GM23338 (cell line): Measurements from ENCODE around the gene TMEM239. TPM values are rescaled to one million over a fixed set of nuclear protein-coding genes. Genes with fewer than 3 reads are reported as not detected.

Experiments used
- ATAC-seq: fragments of 200-7000 bp; cut with Tn5 transposase; 3 replicates; pipeline ENCODE4 v1.9.1; 2020
- DNase-seq: peaks from one replicate; pipeline ENCODE4 v3.0.0-alpha.2; 2015; ENCODE audit warnings: low spot score
- H2AFZ ChIP-seq: fragments of 200-600 bp; sonication (generic); 2 replicates; pipeline ENCODE4 v1.8.0; 2016; ENCODE audit warnings: antibody characterized with exemption, mild to moderate bottlenecking, moderate library complexity
- H3F3A ChIP-seq: fragments of 200-600 bp; sonication (generic); replicated peaks from 2 replicates; pipeline ENCODE4 v1.8.0; 2017; ENCODE audit warnings: antibody characterized with exemption, mixed run types, low read depth
- H3K27ac ChIP-seq: fragments of 200-600 bp; sonication (generic); 2 replicates; pipeline ENCODE4 v1.6.1; 2016; ENCODE audit warnings: low read depth
- H3K27me3 ChIP-seq: fragments of 200-600 bp; sonication (generic); 2 replicates; pipeline ENCODE4 v1.8.0; 2016; ENCODE audit warnings: mild to moderate bottlenecking, mixed run types, moderate library complexity; ENCODE audit not compliant: insufficient read depth
- H3K36me3 ChIP-seq: fragments of 200-600 bp; sonication (generic); 2 replicates; pipeline ENCODE4 v1.8.0; 2016; ENCODE audit warnings: mild to moderate bottlenecking; ENCODE audit not compliant: insufficient read depth
- H3K4me1 ChIP-seq: fragments of 200-600 bp; sonication (generic); 2 replicates; pipeline ENCODE4 v1.8.0; 2016; ENCODE audit warnings: mild to moderate bottlenecking, moderate library complexity; ENCODE audit not compliant: insufficient read depth
- H3K4me2 ChIP-seq: fragments of 200-600 bp; sonication (generic); 2 replicates; pipeline ENCODE4 v1.7.1; 2017; ENCODE audit warnings: mixed run types
- H3K4me3 ChIP-seq: fragments of 200-600 bp; sonication (generic); 2 replicates; pipeline ENCODE4 v1.6.1; 2016; ENCODE audit warnings: mixed run types
- H3K79me2 ChIP-seq: fragments of 200-600 bp; sonication (generic); replicated peaks from 2 replicates; pipeline ENCODE4 v1.8.0; 2017; ENCODE audit warnings: mild to moderate bottlenecking; ENCODE audit not compliant: insufficient read depth
- H3K9me2 ChIP-seq: fragments of 200-600 bp; sonication (generic); 2 replicates; pipeline ENCODE4 v1.8.0; 2017; ENCODE audit not compliant: insufficient read depth
- H4K20me1 ChIP-seq: fragments of 200-600 bp; sonication (generic); replicated peaks from 2 replicates; pipeline ENCODE4 v1.8.0; 2017; ENCODE audit warnings: mild to moderate bottlenecking; ENCODE audit not compliant: insufficient read depth
- H3K27ac Mint-ChIP-seq: 2 replicates; pipeline ENCODE4 v1.8.0; 2020; ENCODE audit warnings: inconsistent platforms, mild to moderate bottlenecking, moderate library complexity, mixed read lengths
- H3K27me3 Mint-ChIP-seq: 3 replicates; pipeline ENCODE4 v1.8.0; 2022; ENCODE audit warnings: low read depth, mild to moderate bottlenecking, moderate library complexity, mixed read lengths, inconsistent platforms; ENCODE audit not compliant: insufficient read depth, poor library complexity
- H3K36me3 Mint-ChIP-seq: 3 replicates; pipeline ENCODE4 v1.8.0; 2021; ENCODE audit warnings: low read depth, mild to moderate bottlenecking, inconsistent platforms, moderate library complexity, mixed read lengths
- H3K4me1 Mint-ChIP-seq: 3 replicates; pipeline ENCODE4 v1.8.0; 2020; ENCODE audit warnings: mild to moderate bottlenecking, inconsistent platforms, mixed read lengths
- H3K4me3 Mint-ChIP-seq: 3 replicates; pipeline ENCODE4 v1.8.0; 2021; ENCODE audit warnings: moderate library complexity, mild to moderate bottlenecking, inconsistent platforms, mixed read lengths
- H3K9me3 Mint-ChIP-seq: 3 replicates; pipeline ENCODE4 v1.8.0; 2020; ENCODE audit warnings: moderate library complexity, mild to moderate bottlenecking, inconsistent platforms, mixed read lengths
- CREB1 ChIP-seq: fragments of 250-450 bp; sonication (Bioruptor Pico); IDR thresholded peaks from 2 replicates; pipeline ENCODE4 v1.5.0; 2020; ENCODE audit warnings: low read depth, mild to moderate bottlenecking, moderate library complexity
- CTCF ChIP-seq, 2 experiments: fragments of 200-600 bp in 1 of 2; sonication (generic) in 1 of 2; conservative IDR thresholded peaks; 2 replicates each; pipeline versions ENCODE4 v1.5.1 to v1.6.1; 2016 to 2017; ENCODE audit warnings: antibody characterized with exemption in 2 of 2, low read depth in 2 of 2, mild to moderate bottlenecking in 2 of 2, moderate library complexity in 1 of 2
- EZH2 ChIP-seq: fragments of 200-600 bp; sonication (generic); IDR thresholded peaks from one replicate; pipeline ENCODE4 v1.8.0; 2017; ENCODE audit warnings: antibody characterized with exemption, mild to moderate bottlenecking, low read depth; ENCODE audit not compliant: unreplicated experiment
- EZH2phosphoT487 ChIP-seq: fragments of 200-600 bp; sonication (generic); IDR thresholded peaks from one replicate; pipeline ENCODE4 v1.8.1; 2018; ENCODE audit warnings: antibody characterized with exemption; ENCODE audit not compliant: unreplicated experiment
- JUNB ChIP-seq: IDR thresholded peaks from one replicate; pipeline ENCODE4 v1.6.1; 2016; ENCODE audit warnings: antibody characterized with exemption; ENCODE audit not compliant: unreplicated experiment
- NANOG ChIP-seq: IDR thresholded peaks from 2 replicates; pipeline ENCODE4 v1.6.1; 2016; ENCODE audit warnings: antibody characterized with exemption, borderline replicate concordance
- POLR2AphosphoS5 ChIP-seq: IDR thresholded peaks from 2 replicates; pipeline ENCODE4 v1.6.1; 2016; ENCODE audit warnings: antibody characterized with exemption, low read depth
- STAT1 ChIP-seq: IDR thresholded peaks from one replicate; pipeline ENCODE4 v1.6.1; 2016; ENCODE audit warnings: antibody characterized with exemption; ENCODE audit not compliant: unreplicated experiment
- ZNF114 ChIP-seq: fragments of 250-450 bp; sonication (Bioruptor Pico); IDR thresholded peaks from 2 replicates; pipeline ENCODE4 v1.5.0; 2020; ENCODE audit warnings: mild to moderate bottlenecking, moderate library complexity
- ZNF331 ChIP-seq: fragments of 250-450 bp; sonication (Bioruptor Pico); IDR thresholded peaks from 2 replicates; pipeline ENCODE4 v1.5.0; 2020; ENCODE audit warnings: low read depth, mild to moderate bottlenecking, moderate library complexity
- polyA plus RNA-seq: library from polyadenylated mRNA; unstranded; fragments of >200 nt; fragmentation: Nextera tagmentation; extraction: Ambion mirVana; gene quantifications from 2 replicates; pipeline ENCODE4 v1.2.1, GENCODE V29; 2016
- total RNA-seq: library from RNA; depleted of rRNA; stranded (reverse); fragments of >200 nt; shearing (Covaris generic); gene quantifications from 2 replicates; pipeline ENCODE4 v1.2.3, GENCODE V29; 2014
- TF ChIP-seq, protein P1 (sequence below): fragments of 250-450 bp; sonication (Bioruptor Pico); IDR thresholded peaks from 2 replicates; pipeline ENCODE4 v1.5.0; 2020; ENCODE audit warnings: mild to moderate bottlenecking, moderate library complexity
- TF ChIP-seq, protein P2 (sequence below): IDR thresholded peaks from one replicate; pipeline ENCODE4 v1.6.1; 2018; ENCODE audit warnings: antibody characterized with exemption; ENCODE audit not compliant: unreplicated experiment
- TF ChIP-seq, protein P3 (sequence below): IDR thresholded peaks from 2 replicates; pipeline ENCODE4 v1.6.1; 2016; ENCODE audit warnings: antibody characterized with exemption

Gene TMEM239
- total and polyA plus RNA-seq, 2 experiments from 2014 or later, result not detected

DNA sequence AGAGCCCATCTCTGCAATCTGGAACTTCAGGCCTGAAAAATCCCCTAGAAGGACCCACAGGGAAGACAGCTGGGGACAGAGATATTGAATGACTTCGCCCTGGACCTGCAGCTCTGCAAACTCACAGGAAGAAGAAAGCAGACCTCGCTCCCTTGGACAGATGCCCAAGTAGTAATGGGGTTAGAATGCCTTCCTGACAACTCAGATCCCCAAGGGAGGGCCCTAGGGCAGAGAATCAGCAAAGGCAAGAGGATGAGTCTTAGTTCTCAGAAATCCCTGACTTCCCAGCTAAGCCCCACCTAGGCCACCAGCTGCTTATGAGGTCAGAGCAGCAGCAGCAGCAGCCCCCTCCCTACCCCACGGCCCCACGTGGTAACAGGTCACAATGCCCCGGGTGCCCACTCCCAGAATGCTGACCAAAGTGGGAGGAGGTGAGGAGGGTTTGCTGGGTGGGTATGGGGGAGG is 1.5 kb upstream of the TMEM239 start, which contains the start of gene C20orf141:
Gene C20orf141 (plus strand): TSS at position 401 of the 465 bp plus-strand sequence. CDS start 198 bp downstream, outside the sequence.
- TF ChIP-seq JUNB (no peak), CTCF (conservative IDR thresholded peaks at IDR 0.05; ENCODE audit: low read depth in 2 of 2) (no peak), ZNF331 (CRISPR knock-in tag) (no peak), ZNF114 (CRISPR knock-in tag) (no peak), EZH2phosphoT487 (no peak), STAT1 (no peak), EZH2 (no peak), POLR2AphosphoS5 (no peak), NANOG (no peak), CREB1 (CRISPR knock-in tag) (no peak)
- TF ChIP-seq, protein P1, sequence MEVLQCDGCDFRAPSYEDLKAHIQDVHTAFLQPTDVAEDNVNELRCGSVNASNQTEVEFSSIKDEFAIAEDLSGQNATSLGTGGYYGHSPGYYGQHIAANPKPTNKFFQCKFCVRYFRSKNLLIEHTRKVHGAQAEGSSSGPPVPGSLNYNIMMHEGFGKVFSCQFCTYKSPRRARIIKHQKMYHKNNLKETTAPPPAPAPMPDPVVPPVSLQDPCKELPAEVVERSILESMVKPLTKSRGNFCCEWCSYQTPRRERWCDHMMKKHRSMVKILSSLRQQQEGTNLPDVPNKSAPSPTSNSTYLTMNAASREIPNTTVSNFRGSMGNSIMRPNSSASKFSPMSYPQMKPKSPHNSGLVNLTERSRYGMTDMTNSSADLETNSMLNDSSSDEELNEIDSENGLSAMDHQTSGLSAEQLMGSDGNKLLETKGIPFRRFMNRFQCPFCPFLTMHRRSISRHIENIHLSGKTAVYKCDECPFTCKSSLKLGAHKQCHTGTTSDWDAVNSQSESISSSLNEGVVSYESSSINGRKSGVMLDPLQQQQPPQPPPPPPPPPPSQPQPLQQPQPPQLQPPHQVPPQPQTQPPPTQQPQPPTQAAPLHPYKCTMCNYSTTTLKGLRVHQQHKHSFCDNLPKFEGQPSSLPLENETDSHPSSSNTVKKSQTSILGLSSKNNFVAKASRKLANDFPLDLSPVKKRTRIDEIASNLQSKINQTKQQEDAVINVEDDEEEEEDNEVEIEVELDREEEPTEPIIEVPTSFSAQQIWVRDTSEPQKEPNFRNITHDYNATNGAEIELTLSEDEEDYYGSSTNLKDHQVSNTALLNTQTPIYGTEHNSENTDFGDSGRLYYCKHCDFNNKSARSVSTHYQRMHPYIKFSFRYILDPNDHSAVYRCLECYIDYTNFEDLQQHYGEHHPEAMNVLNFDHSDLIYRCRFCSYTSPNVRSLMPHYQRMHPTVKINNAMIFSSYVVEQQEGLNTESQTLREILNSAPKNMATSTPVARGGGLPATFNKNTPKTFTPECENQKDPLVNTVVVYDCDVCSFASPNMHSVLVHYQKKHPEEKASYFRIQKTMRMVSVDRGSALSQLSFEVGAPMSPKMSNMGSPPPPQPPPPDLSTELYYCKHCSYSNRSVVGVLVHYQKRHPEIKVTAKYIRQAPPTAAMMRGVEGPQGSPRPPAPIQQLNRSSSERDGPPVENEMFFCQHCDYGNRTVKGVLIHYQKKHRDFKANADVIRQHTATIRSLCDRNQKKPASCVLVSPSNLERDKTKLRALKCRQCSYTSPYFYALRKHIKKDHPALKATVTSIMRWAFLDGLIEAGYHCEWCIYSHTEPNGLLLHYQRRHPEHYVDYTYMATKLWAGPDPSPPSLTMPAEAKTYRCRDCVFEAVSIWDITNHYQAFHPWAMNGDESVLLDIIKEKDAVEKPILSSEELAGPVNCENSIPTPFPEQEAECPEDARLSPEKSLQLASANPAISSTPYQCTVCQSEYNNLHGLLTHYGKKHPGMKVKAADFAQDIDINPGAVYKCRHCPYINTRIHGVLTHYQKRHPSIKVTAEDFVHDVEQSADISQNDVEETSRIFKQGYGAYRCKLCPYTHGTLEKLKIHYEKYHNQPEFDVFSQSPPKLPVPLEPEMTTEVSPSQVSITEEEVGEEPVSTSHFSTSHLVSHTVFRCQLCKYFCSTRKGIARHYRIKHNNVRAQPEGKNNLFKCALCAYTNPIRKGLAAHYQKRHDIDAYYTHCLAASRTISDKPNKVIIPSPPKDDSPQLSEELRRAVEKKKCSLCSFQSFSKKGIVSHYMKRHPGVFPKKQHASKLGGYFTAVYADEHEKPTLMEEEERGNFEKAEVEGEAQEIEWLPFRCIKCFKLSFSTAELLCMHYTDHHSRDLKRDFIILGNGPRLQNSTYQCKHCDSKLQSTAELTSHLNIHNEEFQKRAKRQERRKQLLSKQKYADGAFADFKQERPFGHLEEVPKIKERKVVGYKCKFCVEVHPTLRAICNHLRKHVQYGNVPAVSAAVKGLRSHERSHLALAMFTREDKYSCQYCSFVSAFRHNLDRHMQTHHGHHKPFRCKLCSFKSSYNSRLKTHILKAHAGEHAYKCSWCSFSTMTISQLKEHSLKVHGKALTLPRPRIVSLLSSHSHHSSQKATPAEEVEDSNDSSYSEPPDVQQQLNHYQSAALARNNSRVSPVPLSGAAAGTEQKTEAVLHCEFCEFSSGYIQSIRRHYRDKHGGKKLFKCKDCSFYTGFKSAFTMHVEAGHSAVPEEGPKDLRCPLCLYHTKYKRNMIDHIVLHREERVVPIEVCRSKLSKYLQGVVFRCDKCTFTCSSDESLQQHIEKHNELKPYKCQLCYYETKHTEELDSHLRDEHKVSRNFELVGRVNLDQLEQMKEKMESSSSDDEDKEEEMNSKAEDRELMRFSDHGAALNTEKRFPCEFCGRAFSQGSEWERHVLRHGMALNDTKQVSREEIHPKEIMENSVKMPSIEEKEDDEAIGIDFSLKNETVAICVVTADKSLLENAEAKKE (CRISPR knock-in tag), result no peak
- TF ChIP-seq, protein P2, sequence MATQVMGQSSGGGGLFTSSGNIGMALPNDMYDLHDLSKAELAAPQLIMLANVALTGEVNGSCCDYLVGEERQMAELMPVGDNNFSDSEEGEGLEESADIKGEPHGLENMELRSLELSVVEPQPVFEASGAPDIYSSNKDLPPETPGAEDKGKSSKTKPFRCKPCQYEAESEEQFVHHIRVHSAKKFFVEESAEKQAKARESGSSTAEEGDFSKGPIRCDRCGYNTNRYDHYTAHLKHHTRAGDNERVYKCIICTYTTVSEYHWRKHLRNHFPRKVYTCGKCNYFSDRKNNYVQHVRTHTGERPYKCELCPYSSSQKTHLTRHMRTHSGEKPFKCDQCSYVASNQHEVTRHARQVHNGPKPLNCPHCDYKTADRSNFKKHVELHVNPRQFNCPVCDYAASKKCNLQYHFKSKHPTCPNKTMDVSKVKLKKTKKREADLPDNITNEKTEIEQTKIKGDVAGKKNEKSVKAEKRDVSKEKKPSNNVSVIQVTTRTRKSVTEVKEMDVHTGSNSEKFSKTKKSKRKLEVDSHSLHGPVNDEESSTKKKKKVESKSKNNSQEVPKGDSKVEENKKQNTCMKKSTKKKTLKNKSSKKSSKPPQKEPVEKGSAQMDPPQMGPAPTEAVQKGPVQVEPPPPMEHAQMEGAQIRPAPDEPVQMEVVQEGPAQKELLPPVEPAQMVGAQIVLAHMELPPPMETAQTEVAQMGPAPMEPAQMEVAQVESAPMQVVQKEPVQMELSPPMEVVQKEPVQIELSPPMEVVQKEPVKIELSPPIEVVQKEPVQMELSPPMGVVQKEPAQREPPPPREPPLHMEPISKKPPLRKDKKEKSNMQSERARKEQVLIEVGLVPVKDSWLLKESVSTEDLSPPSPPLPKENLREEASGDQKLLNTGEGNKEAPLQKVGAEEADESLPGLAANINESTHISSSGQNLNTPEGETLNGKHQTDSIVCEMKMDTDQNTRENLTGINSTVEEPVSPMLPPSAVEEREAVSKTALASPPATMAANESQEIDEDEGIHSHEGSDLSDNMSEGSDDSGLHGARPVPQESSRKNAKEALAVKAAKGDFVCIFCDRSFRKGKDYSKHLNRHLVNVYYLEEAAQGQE, result no peak
- TF ChIP-seq, protein P3, sequence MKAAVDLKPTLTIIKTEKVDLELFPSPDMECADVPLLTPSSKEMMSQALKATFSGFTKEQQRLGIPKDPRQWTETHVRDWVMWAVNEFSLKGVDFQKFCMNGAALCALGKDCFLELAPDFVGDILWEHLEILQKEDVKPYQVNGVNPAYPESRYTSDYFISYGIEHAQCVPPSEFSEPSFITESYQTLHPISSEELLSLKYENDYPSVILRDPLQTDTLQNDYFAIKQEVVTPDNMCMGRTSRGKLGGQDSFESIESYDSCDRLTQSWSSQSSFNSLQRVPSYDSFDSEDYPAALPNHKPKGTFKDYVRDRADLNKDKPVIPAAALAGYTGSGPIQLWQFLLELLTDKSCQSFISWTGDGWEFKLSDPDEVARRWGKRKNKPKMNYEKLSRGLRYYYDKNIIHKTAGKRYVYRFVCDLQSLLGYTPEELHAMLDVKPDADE, result no peak
- Mint-ChIP-seq H3K4me3 (no peak within 1 kb of the TSS), H3K36me3 (no peaks in the 10 kb centered on the region), H3K27me3 (peaks cover 15% of the 10 kb centered on the region), H3K27ac (no peak within 1 kb of the TSS), H3K4me1 (no peaks in the 10 kb centered on the region; the same call in 1 of the 3 replicates), H3K9me3 (peaks cover 7% of the 10 kb centered on the region)
- Histone ChIP-seq H4K20me1 (no peaks in the 10 kb centered on the region), H3K4me1 (no peaks in the 10 kb centered on the region), H3K79me2 (no peaks in the 10 kb centered on the region), H3K27me3 (peaks cover 56% of the 10 kb centered on the region), H3K36me3 (no peaks in the 10 kb centered on the region), H3K27ac (no peak within 1 kb of the TSS), H3F3A (no peaks in the 10 kb centered on the region), H2AFZ (no peak within 1 kb of the TSS), H3K4me2 (no peak within 1 kb of the TSS), H3K4me3 (no peak within 1 kb of the TSS), H3K9me2 (no peaks in the 10 kb centered on the region)
- no peak for DNase-seq
- ATAC-seq, result no peak; the same call in 2 of the 3 replicates
